RPMI7951 (cell line): ENCODE measurements around the gene C3orf18. TPM values are rescaled to one million over a fixed set of nuclear protein-coding genes. Genes with fewer than 3 reads are reported as not detected.

Experiments
- DNase-seq: peaks from one replicate; pipeline ENCODE4 v3.0.0-alpha.2; 2012; ENCODE audit warnings: low read depth
- total RNA-seq: library from RNA; depleted of rRNA; stranded (reverse); fragments of >200 nt; shearing (Covaris generic); gene quantifications from 2 replicates; pipeline ENCODE4 v1.2.3, GENCODE V29; 2014; rRNA removed

The C3orf18 gene
- total RNA-seq: 15.5 and 16.0 TPM in 2 replicates

GRCh38 chr3:50567386-50568167, at the start of gene C3orf18:
Gene C3orf18 (minus strand): TSS chr3:50567747. CDS start chr3:50565699, 2,048 bp downstream.
- peak; percentile 87 for DNase-seq

DNA sequence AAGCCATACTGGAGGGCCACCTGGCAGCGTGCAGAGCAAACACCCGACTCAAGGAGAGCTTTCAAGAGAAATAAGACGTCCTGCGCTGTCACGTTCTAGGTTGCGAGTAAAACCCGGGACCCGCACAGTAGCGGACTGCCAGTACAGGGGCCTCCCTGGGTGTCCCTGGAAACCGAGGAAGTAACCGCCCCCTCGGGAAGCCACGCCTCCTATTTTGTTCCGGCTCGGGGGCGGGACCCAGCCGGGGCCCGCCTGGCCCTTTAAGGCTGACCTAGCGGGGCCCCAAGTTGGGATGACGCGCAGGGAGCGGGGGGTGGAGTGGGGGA, 49.2 kb upstream of the C3orf18 start:
- peak; percentile 90 for DNase-seq

GRCh38 chr3:50616003-50616769, 48.6 kb upstream of the C3orf18 start:
- DNase-seq: peak; percentile 78

GRCh38 chr3:50615190-50615589, 47.6 kb upstream of the C3orf18 start:
- no peak for DNase-seq

GRCh38 chr3:50612970-50613846, 45.7 kb upstream of the C3orf18 start:
- DNase-seq: no peak

DNA sequence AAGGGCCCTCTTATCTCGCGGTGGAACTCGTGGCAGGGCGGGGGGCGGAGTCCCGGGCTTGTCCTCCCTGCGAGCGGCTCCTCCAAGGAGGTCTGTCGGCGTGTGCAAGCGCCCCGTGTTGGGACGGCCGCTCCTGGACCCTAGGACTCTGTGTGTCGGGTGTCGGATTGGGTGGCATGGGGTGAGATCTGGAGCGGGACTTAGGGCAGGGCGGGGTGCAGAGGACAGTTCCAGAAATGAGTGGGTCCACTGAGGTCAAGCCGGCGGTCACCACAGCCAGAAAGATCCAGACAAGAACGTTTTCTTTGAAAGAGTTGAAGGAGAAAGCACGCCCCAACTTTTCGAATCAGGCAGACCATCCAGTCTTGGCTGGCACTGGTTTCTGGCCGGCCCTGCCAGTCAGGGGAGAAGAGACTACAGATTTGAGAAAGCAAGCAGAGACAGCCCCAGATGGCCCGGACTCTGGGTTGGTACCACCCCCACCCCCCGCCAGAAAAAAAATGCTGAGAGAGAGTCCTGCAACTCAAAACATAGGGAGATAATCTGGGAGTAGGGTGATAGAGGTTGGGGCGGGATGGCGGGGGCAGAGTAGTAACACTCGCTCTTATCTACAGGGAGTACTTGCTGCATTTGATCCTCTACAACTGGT, 44.8 kb upstream of the C3orf18 start:
- no peak for DNase-seq

- peak; percentile 96 for DNase-seq
Measured at GRCh38 chr3:50611464-50612233, 44.1 kb upstream of the C3orf18 start, which contains the start of gene CISH. Gene CISH (minus strand): TSS chr3:50611774. CDS start chr3:50611650, 124 bp downstream.

DNA sequence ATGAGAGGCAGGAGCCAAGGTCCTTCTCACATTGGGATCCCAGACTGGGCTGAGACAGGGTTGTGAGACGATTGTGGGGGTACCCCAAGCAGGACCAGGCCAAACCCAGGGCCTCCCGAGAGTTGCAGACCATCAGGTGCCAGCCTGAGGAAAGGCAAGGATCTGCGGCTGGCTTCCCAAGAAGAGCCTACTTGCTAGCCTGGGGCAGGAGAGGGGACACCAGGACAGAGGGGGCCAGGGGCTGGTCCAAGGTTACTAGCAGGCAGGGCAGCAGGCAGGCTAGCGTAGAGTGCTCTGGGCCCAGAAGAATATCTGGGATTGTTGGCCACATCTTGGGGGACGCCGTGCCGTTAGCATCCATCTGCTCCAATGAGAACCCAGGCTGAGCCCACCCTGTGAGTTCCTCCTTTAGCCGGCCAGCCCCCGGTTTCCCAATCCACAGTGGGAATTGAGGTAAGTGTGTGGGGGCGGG, 43.5 kb upstream of the C3orf18 start:
- no peak for DNase-seq

- no peak for DNase-seq
Measured at GRCh38 chr3:50610181-50610971, 42.8 kb upstream of the C3orf18 start.

- DNase-seq: no peak
Measured at GRCh38 chr3:50609763-50610085, 42.2 kb upstream of the C3orf18 start.

- DNase-seq: no peak
Measured at GRCh38 chr3:50609071-50609762, 41.7 kb upstream of the C3orf18 start.

- DNase-seq: no peak
Measured at GRCh38 chr3:50608278-50608677, 40.7 kb upstream of the C3orf18 start.

GRCh38 chr3:50607271-50608091, 39.9 kb upstream of the C3orf18 start:
- no peak for DNase-seq

GRCh38 chr3:50606596-50606995, 39.0 kb upstream of the C3orf18 start:
- DNase-seq: no peak

DNA sequence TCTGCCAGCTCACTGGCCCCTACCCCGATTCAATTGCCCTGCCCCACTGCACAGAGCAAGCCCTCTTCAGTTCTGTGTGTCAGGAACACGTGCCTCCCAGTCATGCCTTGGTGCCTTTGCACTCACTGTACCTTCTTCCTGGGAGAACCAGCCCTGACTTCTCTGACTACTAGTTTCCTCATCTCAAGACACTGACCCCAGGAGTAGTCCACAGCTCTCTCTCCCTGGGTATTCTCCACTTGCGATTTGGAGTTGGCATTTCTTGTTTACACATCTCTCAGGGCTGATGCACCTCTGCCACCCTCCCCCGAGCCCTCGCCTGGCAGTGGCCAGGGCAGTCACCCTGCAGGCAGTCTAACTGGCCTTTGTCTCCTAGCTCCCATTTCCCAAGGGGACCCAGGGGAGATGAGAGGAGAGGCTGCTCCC, 38.4 kb upstream of the C3orf18 start:
- DNase-seq: no peak

DNA sequence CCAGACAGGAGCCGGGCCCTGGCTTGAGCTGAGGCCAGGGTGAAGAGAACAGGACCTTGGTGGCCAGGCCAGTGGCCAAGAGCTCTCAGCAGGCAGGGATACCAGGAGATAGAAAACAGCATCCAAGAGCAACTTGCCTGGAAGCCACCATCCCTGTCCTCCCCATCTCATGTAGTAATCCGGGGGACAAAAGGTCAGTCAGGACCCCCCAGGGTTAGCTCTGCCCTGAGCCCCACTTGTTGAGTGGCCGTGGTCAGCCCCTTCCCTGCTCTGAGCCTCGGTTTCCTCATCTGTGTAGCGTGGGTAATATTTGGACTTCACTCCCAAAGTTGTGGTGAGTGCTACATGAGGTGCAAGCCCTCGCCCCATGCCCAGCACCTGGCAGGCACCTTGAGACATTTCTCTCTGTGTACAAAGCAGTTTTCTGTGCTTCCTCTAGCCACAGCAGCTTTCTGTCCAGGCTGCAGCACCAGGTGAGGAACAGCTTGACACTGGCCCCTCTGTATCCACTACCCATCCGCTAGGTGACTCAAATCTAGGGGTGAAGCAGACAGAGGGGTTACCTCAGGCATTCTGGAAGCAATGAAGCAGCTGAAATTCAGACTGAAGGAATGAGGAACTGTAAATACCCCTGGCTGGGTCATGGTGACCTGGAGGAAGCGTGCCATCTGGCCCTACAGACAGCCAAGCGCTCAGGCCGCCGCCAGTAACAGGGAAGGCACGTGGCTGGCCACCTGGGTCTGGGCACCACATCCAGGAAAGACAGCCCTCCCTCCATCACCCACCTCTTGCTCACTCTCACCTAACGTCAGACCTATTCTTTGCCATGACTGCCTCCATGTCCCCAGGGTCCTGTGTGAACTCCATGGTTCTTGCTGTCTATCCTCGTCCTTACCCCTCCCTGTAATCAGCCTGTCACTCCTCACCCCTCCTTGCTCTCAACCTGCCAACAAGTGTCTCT, 37.4 kb upstream of the C3orf18 start:
- DNase-seq: no peak

GRCh38 chr3:50604110-50604621, 36.6 kb upstream of the C3orf18 start:
- DNase-seq: no peak
